GM18517 (cell line): ENCODE measurements around the gene PLSCR3.
A peak's percentile ranks its signal among the peaks of the same experiment; 100 is the strongest.

Experiments used
- ATAC-seq: cut with Tn5 transposase; IDR thresholded peaks from one replicate; pipeline ENCODE4 v1.9.1; 2021; ENCODE audit warnings: mild to moderate bottlenecking, moderate library complexity; ENCODE audit not compliant: unreplicated experiment

Gene PLSCR3

DNA sequence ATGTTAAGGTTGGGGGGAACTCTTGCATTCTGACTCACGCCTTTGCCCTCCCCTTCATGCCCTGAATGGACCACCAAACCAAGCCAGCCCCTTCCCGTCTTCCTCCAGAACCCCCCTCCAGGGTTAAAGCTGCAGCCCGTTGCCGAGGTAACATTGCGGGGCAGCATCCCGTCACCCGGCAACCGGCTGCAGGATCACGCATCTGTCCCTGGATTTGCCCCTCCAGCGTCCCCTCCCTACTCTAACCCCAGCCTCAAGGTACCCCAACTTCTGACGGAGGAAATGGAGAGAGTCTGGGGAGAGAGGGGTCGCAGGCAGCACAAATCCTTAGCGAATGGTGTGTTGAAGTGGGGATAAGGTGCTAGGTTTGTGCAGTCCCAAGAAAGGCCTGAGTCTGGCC is 12.8 kb upstream of the PLSCR3 start:
- ATAC-seq, result no peak

DNA sequence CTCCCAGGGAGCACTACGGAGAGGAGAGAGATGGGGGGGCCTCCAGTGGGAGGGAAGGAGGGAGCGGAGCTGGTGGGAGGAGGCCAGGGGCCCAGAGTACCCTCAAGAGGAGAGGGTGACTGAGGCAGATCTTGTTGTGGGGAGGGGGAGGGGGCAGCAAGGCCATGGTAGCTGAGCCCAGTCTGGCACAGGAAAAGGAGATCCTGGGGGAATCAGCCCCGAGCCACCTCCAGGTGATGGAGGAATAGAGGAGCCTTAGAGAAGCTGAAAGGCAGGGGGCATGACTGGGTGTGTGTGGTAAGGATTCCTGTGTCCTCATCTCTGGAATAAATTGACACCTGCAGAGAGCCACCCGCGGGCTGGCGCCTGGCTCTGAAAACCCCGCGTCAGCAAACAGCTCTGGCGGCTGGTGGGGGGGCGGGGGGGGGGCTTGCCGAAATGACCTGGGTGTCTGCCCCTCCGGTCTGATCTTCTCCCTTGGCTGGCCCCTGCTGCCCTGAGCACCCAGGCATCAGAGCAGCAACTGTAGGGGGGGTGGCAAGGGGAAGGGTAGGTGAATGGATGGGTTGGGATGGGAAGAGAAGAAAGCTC is 12.0 kb upstream of the PLSCR3 start:
- no peak for ATAC-seq

DNA sequence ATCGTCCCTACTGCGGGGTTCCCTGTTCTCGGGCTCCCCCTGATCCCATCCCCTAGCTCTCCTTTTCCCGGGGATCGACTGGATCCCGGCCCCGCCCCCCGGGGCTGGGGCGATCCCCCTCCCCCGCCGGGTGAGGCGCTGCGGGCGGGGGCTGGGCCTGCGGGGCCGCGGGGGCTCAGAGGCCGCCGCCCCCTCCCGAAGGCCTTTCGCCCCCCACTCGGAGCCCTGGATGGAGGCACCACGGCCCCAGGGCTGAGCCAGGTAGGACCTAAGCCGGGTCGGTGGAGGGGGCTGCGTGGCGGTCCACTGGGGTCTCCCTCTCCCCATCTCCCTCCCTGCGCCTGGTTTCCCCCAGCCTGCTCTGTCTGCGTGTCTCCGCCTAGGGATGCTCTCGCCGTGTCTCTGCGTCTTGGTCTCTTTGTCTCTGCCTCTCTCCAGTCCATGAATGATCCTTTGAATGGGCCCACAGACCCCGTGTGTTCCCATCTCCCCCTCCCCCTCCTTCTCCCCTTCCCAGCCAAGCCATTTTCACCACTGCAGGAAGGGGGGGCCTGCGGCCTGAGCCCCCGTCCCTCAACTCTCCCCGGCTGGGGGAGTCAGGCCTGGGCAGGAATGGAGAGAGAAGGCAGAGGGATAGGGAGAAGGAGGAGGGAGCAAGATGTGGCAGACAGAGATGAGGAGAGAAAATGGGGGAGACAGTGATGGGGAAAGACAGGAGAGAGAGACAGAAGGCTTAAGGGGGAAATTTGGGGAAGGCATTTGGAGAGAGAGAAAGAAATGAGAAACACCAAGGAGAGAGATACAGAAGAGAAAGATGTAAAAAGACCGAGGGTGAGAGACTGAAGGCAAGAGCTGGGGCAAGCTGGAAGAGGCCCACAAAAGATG is 11.3 kb upstream of the PLSCR3 start:
- ATAC-seq, result no peak

DNA sequence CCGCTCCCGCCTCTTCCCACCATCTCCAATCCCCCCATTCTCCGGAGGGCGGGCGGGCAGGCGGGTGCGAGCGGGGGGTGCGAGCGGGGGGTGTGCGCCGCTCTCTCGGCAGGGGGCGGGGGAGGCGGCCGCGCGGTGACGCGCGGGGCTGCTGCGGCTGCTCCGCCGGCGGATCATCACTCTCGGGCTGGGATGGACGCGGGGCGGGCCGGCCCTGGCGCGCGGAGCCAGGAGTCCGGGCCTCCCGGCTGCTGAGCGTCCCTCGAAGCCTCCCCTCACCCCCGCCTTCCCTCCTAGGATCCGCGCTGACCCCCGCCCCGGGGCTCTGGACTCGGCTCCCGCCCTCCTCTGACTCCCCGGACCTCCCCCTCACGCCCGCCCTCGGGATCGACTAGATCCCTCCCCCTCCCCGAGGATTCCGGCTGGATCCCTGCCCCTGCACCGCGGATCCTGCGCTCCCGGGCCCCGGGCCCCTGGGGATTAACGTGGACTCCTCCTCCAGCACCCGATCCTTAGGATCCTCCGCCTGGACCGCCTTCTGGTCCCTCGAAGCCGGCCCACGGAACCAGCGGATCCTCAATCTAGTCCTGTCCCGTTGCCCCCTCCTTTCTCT is 10.5 kb upstream of the PLSCR3 start:
- ATAC-seq, result no peak

DNA sequence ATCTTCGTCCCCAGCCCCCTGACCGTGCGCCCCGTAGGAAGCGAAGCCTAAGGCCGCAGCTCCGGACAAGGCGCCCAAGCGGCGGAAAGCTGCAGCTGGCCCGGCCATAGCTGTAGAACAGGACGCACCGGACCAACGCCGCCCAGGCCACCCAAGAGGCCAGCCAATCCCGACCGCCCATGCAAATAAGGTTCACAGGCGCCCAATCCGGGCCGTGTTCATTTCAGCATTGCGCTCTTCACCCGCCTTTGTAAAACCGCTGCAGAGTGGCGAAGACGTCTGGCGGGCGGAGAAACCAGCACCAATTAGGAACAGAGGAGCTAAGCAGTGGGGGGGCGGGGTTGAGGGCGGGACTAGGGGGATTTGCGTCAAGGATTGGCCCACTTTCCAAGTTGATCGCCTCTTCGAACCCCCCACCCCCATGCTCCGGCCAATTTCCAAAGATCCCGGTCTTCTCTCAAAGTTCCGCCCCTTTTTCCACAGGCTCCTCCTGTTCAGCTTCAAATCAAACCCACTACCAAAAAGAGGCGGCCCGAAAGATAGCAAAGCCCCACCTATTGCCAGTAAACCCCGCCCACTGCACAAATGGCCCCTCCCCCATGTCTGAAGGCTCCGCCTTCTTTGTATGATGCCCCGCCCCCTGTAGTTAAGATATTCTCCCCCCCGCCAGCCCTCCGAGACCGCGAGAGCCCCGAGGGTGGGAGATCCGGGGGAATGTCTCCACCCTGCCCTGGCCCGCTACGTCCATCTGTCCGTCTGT is 9.8 kb upstream of the PLSCR3 start, which contains the start of gene TMEM256:
Gene TMEM256 (minus strand): TSS at position 121 of the 760 bp plus-strand sequence. CDS start 13 bp downstream, at position 108.
- ATAC-seq, result peak; percentile 86

DNA sequence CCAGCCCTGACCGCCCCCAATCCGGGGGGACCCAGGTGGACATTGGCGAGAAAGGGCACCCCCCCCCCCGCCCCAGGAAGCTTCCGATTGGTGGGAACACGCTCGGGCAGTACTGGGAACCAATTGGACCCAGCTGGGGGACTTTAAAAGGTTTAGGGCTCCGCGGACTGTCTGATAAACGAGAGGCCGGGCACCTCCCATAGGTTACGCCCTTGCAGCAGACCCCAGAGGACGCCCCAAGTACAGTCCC is 9.3 kb upstream of the PLSCR3 start:
- peak; percentile 14 for ATAC-seq

DNA sequence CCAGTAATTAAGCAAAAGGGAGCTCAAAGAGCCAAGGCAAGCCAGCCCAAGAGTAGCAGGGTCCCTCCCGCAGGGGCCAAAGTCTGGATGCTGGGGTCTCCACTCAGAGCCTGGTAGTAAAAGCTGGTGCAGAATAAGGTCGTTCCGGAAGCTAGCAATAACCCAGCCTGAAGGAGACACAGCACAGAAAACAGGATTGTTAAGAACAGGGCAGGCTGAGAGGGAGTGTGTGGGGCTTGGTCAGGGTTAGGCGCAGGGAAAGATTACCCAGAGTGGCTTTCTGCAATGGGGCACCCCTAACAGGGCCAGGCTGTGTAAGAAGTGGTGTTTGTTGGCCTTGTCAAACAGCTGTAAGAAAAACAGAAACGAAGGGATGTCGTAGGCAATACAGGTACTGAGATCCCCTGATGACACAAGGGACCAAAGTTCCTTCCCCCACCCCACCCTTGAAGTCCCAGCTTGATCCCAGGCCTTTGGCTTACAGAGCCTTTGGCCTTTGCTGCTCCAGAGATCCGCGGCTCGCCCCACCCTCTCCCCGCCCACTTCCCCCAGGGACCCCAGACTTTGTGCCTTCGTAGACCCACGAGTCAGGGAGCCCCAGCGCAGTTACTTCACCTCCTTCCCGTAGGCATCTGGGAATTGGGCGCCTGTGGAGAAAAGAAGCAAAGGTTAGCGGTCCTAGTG is 8.9 kb upstream of the PLSCR3 start:
- ATAC-seq, result no peak

DNA sequence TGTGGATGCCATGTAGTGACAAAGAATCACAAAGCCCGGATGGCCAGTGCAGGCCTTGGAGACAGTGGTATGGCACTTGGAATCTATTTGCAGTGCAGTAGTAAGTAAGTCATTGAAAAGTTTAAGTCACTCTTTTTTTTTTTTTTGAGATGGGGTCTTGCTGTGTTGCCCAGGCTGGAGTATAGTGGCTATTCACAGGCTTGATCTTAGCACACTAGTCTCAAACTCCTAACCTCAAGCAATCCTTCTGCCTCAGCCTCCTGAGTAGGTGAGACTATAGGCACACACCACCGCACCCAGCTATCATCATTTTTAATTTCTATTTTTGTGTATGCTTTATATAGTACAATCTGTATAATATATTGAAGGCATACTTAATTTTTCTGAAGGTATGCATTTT is 4.3 kb upstream of the PLSCR3 start:
- ATAC-seq, result no peak

DNA sequence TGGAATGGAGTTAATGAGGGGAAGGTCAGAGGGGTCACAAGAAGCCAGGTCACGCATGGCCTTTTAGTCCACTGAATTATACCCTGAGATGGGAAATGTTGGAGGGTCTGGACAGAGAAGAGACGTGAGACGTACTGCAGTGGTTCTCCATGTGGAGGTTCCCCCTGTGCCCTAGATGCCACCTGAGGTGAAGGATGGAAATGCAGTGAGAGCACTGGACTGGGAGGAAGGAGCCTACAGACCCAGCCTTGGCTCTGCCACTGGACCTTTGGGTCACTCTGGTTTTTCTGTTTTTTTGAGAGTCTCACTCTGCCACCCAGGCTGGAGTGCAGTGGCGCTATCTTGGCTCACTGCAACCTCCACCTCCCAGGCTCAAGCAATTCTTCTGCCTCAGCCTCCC is 1.8 kb upstream of the PLSCR3 start:
- ATAC-seq, result no peak

DNA sequence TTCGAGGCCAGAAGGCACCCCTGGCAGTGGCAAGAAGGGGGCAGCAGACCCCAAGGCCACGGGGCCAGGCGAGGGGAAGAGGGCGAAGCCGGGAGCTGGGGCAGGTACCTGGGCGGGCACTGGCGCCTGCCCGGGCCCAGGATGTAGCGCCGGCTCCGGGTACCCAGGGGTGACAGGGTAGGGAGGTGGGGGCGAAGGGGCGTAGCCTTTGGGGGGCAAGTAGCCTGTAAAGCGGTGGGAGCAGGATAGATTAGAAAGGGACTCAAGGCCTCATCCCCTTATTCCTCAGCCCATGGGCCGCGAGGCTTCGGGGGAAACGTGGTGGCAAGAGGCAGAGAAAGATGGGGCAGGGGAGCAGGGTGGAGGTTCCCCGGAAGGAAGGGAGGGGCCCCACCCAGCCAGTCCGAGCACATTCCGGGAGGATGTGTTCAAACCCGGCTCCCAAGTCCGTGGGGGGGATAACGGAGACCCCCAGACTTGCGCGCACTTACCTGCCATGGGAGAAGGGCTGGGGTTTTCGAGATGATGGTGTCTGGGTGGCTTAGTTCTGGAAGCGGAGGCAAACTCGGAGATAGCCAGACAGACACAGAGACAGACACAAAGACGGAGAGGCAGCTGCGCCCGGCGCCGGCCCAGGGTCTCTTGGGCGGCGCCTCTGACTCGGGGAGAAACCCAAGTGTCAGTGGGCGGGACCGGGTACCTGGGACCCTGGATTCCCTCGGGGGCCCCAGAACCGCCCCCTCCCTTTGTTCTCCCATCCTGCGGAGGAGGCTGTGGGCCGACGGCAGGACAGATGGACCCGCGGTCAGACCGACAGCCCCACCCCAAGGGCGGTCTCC is 493 bp downstream of the PLSCR3 start:
- ATAC-seq, result peak; percentile 50

DNA sequence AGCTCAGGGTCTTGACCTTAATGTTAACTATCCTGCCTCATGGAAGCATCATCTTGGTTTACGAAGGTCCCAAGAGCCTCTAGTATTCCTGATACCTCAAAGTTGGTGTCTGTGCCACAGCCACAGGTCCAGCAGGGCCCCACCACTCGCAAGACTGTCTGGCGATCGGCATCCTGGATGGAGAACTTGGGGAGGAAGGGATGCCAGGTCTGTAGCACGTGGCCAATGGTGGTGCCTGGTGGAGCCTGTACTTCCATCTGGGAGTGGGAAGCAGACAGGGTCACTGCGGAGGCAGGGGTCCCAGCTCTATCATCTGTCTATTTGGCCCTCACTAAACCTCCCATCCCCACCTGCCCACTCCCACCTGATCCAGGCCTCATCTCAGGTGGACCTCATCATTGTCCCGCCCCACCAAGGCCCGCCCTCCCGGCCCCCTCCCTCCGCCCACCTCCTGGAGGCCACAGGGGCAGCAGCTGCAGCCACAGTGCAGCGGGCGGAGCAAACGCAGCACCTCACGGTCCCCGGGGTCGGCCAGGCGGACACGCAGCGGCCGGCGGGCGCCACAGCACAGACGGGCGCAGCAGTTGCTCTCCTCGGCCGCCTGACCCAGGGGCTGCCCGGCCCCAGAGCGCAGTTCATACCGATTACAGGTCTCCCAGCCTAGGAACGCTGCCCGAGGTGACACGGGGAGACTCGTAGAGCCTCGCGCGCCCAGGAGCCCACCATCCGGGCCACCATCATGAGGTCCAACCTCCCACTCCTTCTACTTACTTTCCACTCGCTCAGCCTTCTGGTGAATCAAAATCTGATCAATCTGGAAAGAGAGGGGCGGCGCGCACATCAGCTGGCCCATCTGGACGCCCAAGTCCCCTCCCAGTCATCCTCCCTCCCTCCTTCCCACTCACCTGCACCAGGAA is 1.4 kb downstream of the PLSCR3 start:
- no peak for ATAC-seq

DNA sequence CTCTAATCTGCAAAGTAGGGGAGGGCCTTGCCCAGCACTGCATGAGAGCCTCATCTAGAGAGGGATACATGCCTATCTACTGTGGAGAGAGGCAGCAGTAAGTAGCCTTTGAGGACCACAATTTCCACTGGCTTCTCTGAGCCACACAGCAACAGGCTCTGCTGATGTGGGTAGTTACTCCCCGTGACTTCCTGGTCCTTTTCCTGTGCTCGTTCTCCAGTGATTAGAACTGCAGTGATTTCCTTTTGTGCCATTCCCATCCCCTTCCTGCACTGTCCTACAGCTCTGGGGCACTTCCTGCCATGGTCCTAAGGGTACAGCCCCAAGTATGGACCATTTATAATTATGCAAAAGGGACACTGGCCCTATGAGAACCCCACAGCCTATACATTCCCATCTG is 3.0 kb downstream of the PLSCR3 start:
- ATAC-seq, result no peak

DNA sequence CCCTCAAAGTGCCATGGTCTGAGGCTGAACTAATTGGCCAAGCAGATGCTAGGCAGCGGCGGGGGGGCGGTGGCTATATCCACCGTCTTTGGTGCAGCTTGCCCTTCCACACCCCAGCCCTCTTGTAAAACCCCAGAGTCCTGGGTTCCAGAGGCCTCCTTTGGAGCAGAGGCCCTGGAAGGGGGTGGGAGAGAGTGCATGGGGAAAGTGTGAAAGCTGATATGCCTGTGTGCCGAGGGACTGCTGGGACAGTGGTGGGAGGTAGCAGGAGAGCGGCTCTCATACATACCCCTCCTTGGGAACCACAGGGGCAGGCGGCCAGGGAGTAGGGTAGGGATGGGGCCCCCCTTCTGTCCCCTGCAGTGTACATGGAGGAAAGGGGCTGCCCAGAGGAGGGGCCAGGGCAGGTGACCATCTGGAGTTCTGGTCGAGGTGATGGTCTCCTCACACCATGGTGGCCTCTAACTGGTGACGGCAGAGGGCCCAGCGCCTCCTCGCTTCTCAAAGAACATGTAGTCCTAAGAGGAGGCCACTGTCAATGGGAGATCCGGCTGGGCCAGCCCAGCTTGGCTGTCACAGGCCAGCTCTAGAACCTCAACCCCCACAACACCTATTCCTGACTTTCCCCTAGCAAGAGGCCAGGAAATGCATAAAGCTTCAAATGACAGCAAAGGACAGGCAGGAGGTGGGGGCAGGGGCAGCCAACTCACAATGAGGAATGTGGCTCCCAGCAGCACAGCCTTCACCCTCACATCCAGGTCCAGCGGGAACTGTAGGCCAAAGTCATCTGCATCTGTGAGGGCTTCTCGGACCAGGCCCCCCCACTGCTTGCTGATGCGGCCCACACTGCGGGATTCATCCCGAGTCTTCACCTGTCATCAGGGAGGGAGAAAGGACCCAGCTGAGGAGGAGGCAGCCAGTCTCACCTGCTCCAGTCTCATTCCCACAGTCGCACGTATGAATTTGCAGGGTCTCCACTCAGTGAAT is 4.1 kb downstream of the PLSCR3 start:
- ATAC-seq, result no peak

DNA sequence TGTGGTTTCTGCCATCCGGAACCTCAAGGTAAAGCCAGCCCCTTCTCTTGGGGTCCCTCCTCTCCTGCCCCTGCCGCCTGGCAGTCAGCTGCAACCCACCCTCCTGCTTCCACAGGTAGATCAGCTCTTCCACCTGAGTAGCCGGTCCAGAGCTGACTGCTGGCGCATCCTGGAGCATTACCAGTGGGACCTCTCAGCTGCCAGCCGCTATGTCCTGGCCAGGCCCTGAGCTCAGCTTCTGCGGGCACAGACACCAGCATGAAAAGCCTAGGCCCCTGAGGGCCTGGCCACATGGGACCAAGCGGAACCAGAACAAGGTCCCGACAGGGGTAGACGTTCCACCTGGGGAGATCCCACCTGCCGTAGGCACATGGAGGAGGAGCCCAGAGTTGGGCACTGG is 5.5 kb downstream of the PLSCR3 start:
- no peak for ATAC-seq

DNA sequence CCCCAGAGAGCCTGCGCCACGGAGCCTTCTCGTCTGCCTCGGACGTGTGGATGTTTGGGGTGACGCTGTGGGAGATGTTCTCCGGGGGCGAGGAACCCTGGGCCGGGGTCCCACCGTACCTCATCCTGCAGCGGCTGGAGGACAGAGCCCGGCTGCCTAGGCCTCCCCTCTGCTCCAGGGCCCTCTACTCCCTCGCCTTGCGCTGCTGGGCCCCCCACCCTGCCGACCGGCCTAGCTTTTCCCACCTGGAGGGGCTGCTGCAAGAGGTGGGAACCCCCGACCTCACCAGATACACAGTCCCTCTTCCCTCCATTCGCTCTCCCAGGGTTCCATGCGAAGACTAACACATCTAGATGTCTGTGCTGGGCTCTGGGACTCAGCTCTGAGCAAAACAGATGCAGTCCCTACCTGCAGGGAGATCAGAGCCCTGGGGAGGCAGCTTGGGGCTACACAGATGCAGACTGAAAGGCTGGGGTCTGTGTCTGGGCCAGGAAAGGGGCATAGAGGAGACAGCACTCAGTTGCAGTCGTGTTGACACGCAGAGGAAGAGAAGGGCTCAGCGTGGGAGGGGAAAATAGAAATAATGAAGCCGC is 9.7 kb downstream of the PLSCR3 start:
- no peak for ATAC-seq

DNA sequence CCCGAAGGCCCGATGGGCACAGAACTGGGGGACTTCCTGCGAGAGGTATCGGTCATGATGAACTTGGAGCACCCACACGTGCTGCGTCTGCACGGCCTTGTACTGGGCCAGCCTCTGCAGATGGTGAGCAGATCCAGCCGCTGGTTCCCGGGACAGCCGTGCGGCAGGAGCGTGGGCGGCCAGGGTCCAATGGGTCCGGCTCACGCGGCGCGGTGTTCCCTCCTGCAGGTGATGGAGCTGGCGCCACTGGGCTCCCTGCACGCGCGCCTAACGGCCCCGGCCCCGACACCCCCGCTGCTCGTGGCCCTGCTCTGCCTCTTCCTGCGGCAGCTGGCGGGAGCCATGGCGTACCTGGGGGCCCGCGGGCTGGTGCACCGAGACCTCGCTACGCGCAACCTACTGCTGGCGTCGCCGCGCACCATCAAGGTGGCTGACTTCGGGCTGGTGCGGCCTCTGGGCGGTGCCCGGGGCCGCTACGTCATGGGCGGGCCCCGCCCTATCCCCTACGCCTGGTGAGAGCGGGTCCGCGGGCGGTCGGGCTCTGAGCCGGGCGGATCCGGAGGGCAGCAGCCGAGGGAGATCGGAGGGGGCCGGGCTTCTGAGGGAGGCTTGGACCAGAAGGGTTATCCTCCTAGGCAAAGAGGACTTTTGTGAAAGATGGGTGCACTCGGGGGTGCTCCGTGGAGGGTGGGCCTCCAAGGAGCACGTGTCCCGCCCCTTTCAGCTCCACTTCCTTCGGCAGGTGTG is 10.4 kb downstream of the PLSCR3 start:
- no peak for ATAC-seq

DNA sequence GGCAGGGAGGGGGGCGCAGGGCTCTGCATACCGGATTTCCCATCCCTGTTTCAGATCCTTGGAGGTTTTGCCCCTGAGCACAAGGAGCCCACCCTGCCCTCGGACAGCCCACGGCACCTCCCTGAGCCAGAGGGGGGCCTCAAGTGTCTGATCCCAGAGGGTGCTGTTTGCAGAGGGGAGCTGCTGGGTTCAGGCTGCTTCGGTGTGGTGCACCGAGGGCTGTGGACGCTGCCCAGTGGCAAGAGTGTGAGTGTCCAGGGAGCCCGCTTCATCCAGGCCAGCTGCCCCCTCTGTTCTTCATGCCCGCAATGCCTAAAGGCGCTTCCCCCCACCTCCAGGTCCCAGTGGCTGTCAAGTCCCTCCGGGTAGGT is 11.0 kb downstream of the PLSCR3 start:
- no peak for ATAC-seq
